Body of pancreas (tissue), 4 donors: ENCODE results near the gene UBE2G2.

Source experiments
- POLR2A ChIP-seq, 3 donors: fragments of 450-650 bp; IDR thresholded peaks; one replicate each; pipeline ENCODE4 v1.6.1; 2016; ENCODE audit warnings: antibody characterized with exemption in 3 of 3, mild to moderate bottlenecking in 2 of 3
- TF ChIP-seq, protein P1 (sequence below), 7 experiments: fragments of 450-650 bp in 4 of 7; fragments of 200-600 bp in 3 of 7; sonication (generic) in 3 of 7; IDR thresholded peaks; one replicate each; pipeline ENCODE4 v1.5.1; 2016 to 2019; ENCODE audit warnings: antibody characterized with exemption in 7 of 7

- no peak for TF ChIP-seq POLR2A (IDR thresholded peaks at IDR 0.05)
- TF ChIP-seq, protein P1, sequence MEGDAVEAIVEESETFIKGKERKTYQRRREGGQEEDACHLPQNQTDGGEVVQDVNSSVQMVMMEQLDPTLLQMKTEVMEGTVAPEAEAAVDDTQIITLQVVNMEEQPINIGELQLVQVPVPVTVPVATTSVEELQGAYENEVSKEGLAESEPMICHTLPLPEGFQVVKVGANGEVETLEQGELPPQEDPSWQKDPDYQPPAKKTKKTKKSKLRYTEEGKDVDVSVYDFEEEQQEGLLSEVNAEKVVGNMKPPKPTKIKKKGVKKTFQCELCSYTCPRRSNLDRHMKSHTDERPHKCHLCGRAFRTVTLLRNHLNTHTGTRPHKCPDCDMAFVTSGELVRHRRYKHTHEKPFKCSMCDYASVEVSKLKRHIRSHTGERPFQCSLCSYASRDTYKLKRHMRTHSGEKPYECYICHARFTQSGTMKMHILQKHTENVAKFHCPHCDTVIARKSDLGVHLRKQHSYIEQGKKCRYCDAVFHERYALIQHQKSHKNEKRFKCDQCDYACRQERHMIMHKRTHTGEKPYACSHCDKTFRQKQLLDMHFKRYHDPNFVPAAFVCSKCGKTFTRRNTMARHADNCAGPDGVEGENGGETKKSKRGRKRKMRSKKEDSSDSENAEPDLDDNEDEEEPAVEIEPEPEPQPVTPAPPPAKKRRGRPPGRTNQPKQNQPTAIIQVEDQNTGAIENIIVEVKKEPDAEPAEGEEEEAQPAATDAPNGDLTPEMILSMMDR (IDR thresholded peaks at IDR 0.05): no peak
These were observed 26.6 kb downstream of the UBE2G2 start for GRCh38 chr21:44774972-44775371.
